ENCODE results near the gene ACOXL.

DNA sequence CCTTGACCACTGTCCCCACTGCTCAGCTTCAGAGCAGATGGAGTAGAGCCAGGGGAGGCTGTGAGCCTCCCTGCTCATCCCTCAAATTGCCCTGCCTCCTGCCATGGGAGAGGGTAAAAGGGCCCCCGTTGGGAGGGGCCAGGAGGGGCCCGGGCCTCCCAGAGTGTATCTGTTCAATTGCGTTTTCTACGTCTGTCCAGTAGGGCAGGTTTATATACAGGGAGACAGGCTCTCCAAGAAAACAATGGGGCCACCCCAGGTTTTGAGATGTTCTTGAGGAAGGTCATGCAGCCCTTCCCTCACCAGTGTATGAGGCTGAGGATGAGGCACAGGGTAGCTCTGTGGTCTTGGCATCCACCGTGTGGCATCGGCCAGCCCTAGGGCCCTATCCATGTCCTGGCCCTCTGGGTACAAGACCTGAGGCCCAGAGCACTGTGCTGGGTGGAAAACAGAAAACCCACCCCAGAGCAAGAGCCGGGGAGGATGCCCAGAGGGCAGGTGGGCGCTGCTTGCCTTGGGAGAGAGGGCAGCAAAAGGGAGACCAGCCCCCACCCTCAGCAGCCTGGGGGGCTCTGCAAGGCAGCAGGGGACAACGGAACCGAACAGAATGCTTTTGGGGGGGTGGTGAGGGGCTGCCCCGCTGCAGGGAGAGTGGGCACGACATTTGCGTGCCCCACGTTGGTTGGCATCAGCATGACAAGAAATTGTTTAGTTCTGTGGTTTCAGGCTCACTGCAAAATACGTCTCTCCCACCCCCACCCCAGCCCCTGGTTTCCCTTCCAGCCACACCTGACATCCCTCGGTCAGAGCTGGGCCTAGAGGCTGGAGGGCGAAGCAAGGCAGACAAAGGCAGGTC, 141.5 kb downstream of the ACOXL start:
- TF ChIP-seq, protein P1, sequence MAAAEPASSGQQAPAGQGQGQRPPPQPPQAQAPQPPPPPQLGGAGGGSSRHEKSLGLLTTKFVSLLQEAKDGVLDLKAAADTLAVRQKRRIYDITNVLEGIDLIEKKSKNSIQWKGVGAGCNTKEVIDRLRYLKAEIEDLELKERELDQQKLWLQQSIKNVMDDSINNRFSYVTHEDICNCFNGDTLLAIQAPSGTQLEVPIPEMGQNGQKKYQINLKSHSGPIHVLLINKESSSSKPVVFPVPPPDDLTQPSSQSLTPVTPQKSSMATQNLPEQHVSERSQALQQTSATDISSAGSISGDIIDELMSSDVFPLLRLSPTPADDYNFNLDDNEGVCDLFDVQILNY (CRISPR knock-in tag; IDR thresholded peaks at IDR 0.05): no peak
- TF ChIP-seq ZFX (CRISPR knock-in tag; IDR thresholded peaks at IDR 0.05) (no peak), POLR2B (IDR thresholded peaks at IDR 0.05; ENCODE audit: low read depth, partially characterized antibody) (no peak), LEF1 (IDR thresholded peaks at IDR 0.05) (no peak), PHTF2 (CRISPR knock-in tag; IDR thresholded peaks at IDR 0.05) (no peak), POLR2A (conservative IDR thresholded peaks at IDR 0.05) (no peak), RFX1 (IDR thresholded peaks at IDR 0.05) (no peak), CREB1 (IDR thresholded peaks at IDR 0.05) (no peak), CREB1 (CRISPR knock-in tag; IDR thresholded peaks at IDR 0.05) (no peak), POLR2AphosphoS5 (IDR thresholded peaks at IDR 0.05; ENCODE audit: control insufficient read depth, insufficient read depth, low read depth, low read length) (no peak), MEF2D (tag; conservative IDR thresholded peaks at IDR 0.05; ENCODE audit: low read depth) (no peak), CHD1 (IDR thresholded peaks at IDR 0.05; ENCODE audit: low read length) (no peak)
- TF ChIP-seq, protein P2, sequence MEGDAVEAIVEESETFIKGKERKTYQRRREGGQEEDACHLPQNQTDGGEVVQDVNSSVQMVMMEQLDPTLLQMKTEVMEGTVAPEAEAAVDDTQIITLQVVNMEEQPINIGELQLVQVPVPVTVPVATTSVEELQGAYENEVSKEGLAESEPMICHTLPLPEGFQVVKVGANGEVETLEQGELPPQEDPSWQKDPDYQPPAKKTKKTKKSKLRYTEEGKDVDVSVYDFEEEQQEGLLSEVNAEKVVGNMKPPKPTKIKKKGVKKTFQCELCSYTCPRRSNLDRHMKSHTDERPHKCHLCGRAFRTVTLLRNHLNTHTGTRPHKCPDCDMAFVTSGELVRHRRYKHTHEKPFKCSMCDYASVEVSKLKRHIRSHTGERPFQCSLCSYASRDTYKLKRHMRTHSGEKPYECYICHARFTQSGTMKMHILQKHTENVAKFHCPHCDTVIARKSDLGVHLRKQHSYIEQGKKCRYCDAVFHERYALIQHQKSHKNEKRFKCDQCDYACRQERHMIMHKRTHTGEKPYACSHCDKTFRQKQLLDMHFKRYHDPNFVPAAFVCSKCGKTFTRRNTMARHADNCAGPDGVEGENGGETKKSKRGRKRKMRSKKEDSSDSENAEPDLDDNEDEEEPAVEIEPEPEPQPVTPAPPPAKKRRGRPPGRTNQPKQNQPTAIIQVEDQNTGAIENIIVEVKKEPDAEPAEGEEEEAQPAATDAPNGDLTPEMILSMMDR (IDR thresholded peaks at IDR 0.05 in 2 of 3, conservative IDR thresholded peaks at IDR 0.05 in 1 of 3; ENCODE audit: insufficient read depth in 2 of 3, low read depth in 1 of 3, low read length in 3 of 3): no peak

Measured in K562 (cell line).